DOHH2 (cell line): ENCODE results near the gene CTNNA2.

ENCODE experiments used
- EZH2phosphoT487 ChIP-seq: fragments of 200-600 bp; sonication (generic); IDR thresholded peaks from 2 replicates; pipeline ENCODE4 v1.6.1; 2017; ENCODE audit warnings: borderline replicate concordance, mild to moderate bottlenecking, antibody characterized with exemption, low read length, moderate library complexity, mixed read lengths
- TF ChIP-seq, protein P1 (sequence below): fragments of 200-600 bp; sonication (generic); IDR thresholded peaks from one replicate; pipeline ENCODE4 v1.5.1; 2014; ENCODE audit warnings: antibody characterized with exemption, mild to moderate bottlenecking, low read depth, low read length; ENCODE audit not compliant: poor library complexity, severe bottlenecking

DNA sequence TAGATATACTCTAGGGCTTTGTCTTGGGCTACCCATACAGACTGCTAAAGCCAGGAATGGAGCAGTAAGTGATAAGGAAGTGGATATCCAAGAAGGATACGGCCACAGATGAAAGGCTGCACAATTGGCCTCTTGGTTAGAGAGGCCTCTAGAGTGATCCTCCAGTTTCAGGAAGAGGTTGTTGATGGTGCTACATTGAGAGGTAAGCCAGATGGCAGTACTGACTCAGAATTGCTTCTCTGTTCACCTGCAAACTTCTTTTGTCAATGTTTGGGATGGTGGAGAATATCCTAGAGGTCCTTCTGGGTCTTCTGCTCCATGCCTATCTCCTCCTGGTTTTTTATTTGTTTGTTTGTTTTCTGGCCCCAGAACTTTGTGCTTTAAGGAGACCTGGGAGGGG, 1018.5 kb downstream of the CTNNA2 start:
- TF ChIP-seq, protein P1, sequence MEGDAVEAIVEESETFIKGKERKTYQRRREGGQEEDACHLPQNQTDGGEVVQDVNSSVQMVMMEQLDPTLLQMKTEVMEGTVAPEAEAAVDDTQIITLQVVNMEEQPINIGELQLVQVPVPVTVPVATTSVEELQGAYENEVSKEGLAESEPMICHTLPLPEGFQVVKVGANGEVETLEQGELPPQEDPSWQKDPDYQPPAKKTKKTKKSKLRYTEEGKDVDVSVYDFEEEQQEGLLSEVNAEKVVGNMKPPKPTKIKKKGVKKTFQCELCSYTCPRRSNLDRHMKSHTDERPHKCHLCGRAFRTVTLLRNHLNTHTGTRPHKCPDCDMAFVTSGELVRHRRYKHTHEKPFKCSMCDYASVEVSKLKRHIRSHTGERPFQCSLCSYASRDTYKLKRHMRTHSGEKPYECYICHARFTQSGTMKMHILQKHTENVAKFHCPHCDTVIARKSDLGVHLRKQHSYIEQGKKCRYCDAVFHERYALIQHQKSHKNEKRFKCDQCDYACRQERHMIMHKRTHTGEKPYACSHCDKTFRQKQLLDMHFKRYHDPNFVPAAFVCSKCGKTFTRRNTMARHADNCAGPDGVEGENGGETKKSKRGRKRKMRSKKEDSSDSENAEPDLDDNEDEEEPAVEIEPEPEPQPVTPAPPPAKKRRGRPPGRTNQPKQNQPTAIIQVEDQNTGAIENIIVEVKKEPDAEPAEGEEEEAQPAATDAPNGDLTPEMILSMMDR: no peak
- no peak for TF ChIP-seq EZH2phosphoT487
